Karpas-422 (cell line): ENCODE data around the gene LECT2. TPM values are rescaled to one million over a fixed set of nuclear protein-coding genes. Genes with fewer than 3 reads are reported as not detected.

Source experiments
- total RNA-seq: library from RNA; depleted of rRNA; stranded (reverse); fragments of >200 nt; shearing (Covaris generic); gene quantifications from 2 replicates; pipeline ENCODE4 v1.2.3, GENCODE V29; 2014; ENCODE audit warnings: low replicate concordance; rRNA removed

LECT2 gene
- total RNA-seq, 1 experiment from 2014 or later = not detected

Other genes starting within 250 kb of the LECT2 start
- gene SLC25A48, start 120.3 kb downstream of the LECT2 start, total RNA-seq = not detected in 2 replicates
- not detected in 2 replicates for gene IL9, start 59.1 kb downstream of the LECT2 start, total RNA-seq
- not detected in 2 replicates for gene TGFBI, start 74.0 kb upstream of the LECT2 start, total RNA-seq
- 18.5 and 38.3 TPM in 2 replicates for gene SMAD5, start 177.9 kb upstream of the LECT2 start, total RNA-seq
- gene SMIM32, start 238.2 kb upstream of the LECT2 start, total RNA-seq = not detected in 2 replicates